AG10803 (cell line): Measurements from ENCODE around the gene KRTAP16-1.
"Not testable (repeated sequence)": the region's sequence is repeated elsewhere in the genome, so short reads cannot be mapped to it uniquely, and the experiment has no call there.

Experiments
- DNase-seq: peaks from one replicate; pipeline ENCODE4 v3.0.0; 2010; ENCODE audit warnings: low read depth
- H3K4me3 ChIP-seq: 2 replicates; pipeline ENCODE4 v1.5.1; 2011; ENCODE audit warnings: mild to moderate bottlenecking, low read length, control low read depth
- CTCF ChIP-seq: conservative IDR thresholded peaks from 2 replicates; pipeline ENCODE4 v1.5.1; 2011; ENCODE audit warnings: mild to moderate bottlenecking, low read length, control low read depth, inconsistent platforms

The KRTAP16-1 gene

GRCh38 chr17:41308918-41309359 is at the start of gene KRTAP16-1:
Gene KRTAP16-1 (minus strand): TSS chr17:41309309. CDS start chr17:41309253, 56 bp downstream.
- no peak for TF ChIP-seq CTCF
- H3K4me3 ChIP-seq, result no peak within 1 kb of the TSS
- DNase-seq, result no peak

GRCh38 chr17:41354536-41354935 is 45.4 kb upstream of the KRTAP16-1 start:
- no peak for DNase-seq
- no peak for TF ChIP-seq CTCF
- no peak overlapping the region for H3K4me3 ChIP-seq

GRCh38 chr17:41352597-41353366 is 43.7 kb upstream of the KRTAP16-1 start:
- DNase-seq, result no peak
- no peak for TF ChIP-seq CTCF

GRCh38 chr17:41351177-41351576 is 42.1 kb upstream of the KRTAP16-1 start:
- no peak for TF ChIP-seq CTCF
- no peak overlapping the region for H3K4me3 ChIP-seq
- DNase-seq, result no peak

More at GRCh38 chr17:41352597-41353366, 43.7 kb upstream of the KRTAP16-1 start:
- no peak overlapping the region for H3K4me3 ChIP-seq

GRCh38 chr17:41350381-41350878 is 41.3 kb upstream of the KRTAP16-1 start, which contains the start of gene KRT33A:
Gene KRT33A (minus strand): TSS chr17:41350828. CDS start chr17:41350767, 61 bp downstream.
- not testable (repeated sequence) for H3K4me3 ChIP-seq, DNase-seq

- no peak for TF ChIP-seq CTCF
- no peak overlapping the region for H3K4me3 ChIP-seq
- DNase-seq, result no peak
Observed at GRCh38 chr17:41347869-41348760, 39.0 kb upstream of the KRTAP16-1 start.

- H3K4me3 ChIP-seq, DNase-seq: not testable (repeated sequence)
Observed at GRCh38 chr17:41346421-41346820, 37.3 kb upstream of the KRTAP16-1 start.

GRCh38 chr17:41345992-41346391 is 36.9 kb upstream of the KRTAP16-1 start:
- no peak overlapping the region for H3K4me3 ChIP-seq
- no peak for TF ChIP-seq CTCF
- no peak for DNase-seq
